Measurements from ENCODE around the gene NCEH1.
"Not testable (repeated sequence)": the region's sequence is repeated elsewhere in the genome, so short reads cannot be mapped to it uniquely, and the experiment has no call there.

The NCEH1 gene, protein sequence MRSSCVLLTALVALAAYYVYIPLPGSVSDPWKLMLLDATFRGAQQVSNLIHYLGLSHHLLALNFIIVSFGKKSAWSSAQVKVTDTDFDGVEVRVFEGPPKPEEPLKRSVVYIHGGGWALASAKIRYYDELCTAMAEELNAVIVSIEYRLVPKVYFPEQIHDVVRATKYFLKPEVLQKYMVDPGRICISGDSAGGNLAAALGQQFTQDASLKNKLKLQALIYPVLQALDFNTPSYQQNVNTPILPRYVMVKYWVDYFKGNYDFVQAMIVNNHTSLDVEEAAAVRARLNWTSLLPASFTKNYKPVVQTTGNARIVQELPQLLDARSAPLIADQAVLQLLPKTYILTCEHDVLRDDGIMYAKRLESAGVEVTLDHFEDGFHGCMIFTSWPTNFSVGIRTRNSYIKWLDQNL

DNA sequence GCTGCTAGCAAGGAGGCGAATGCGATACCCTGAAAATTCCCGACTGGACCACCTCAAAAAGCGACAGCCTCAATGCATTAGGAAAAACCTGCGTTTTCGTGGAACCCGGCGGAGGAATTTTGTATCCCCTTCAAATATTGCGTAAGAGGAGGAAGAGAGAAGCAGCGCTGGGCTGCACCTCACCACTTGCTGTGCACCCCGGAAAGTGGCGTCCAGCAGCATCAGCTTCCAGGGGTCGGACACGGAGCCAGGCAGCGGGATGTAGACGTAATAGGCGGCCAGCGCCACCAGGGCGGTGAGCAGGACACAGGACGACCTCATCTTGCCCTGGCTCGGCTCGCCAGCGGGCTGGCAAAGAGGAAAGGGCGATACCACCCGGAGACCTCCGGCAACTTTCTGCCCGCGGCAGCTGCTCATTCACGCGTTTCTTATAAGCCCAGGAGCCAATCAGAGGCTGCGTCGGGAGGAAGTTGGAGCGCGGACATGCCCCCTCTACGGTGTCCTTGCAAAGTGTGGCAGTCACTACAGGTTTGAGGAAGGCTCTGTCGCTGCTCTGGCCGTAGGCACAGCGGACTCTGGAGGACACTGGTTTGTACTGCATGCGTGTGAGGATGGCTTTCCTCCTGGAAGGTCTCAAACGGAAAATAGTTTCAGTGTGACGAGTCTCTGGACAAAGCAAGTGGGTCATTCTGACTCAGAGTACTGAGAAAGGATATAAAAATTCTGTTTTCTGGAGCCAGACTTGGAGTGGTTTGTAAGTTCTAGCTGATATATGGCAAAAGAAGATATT, at the start of gene NCEH1:
NCEH1 (minus strand) TSS at position 404 of the 790 bp plus-strand sequence; CDS start at position 321, 83 bp downstream.
- DNase-seq: peak; percentile 98

DNA sequence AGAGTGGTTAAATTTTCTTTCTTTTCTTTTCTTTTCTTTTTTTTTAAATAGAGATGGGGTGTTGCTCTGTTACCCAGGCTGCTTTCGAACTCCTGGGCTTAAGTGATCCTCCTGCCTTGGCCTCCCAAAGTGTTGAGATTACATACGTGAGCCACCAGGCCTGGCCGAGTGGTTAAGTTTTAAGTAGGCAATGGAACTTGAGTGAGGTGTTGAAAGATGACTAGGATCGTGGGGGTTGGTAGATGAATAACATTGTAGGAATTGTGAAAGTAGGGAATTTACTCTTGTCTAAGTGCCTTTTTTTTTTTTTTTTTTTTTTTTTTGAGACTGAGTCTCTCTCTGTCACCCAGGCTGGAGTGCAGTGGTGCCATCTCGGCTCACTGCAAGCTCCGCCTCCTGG, 49.5 kb upstream of the NCEH1 start:
- DNase-seq: not testable (repeated sequence)

DNA sequence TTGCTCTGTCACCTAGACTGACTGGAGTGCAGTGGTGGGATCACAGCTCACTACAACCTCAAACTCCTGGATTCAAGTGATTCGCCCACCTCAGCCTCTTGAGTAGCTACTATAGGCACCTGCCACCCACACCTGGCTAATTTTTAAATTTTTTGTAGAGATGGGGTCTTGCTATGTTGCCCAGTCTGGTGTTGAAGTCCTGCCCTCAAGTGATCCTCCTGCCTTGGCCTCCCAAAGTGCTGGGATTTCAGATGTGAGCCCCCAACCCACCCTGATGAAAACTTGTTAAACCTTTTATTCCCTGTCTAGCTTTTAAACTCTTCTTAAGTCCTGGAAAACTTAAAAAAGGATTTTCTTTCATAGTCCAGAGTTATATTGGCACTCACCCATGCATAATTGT, 42.3 kb upstream of the NCEH1 start:
- no peak for DNase-seq

DNA sequence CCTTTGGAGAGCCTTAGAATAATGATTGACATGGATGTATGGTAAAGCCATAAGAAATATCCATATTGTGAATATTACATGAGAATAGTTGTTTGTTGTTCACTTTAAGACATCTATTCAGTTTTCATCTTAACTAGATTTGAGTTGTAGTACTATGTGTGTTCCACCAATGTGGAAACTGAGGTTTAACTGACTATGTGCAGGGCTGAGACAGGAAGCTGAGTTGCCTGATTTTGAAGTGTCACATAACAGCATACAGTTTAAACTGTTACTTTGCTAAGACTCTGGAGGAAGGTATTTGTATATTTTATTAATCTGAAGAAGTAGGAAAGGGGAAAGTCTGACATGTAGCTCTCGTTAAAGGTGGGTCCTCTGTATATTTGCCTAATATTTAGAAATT, 41.8 kb upstream of the NCEH1 start:
- no peak for DNase-seq

DNA sequence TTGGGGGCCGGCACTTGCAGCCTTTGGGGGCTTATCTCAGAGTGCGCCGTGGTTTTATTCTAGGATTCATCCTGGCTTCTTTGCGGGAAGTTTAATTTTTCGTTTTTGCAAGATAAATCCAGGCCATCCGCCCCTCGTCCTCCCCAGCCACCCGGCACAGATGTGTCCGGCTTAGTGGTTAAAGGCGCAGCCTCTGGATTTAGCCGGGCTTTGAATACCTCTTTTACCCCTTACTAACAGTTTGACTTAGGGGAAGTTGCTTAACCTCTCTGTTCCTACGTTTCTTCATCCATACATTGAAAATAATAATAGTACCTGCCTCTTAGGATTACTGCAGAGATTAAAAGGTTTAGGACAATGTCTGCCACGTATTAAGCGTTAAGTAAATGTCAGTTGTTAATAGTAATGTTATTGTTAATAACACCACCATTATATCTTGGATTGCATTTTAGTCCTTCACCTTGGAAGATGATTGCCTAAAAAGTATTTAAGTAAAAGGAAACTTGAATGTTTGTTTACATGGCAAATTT, 40.4 kb upstream of the NCEH1 start:
- DNase-seq: peak; percentile 78

DNA sequence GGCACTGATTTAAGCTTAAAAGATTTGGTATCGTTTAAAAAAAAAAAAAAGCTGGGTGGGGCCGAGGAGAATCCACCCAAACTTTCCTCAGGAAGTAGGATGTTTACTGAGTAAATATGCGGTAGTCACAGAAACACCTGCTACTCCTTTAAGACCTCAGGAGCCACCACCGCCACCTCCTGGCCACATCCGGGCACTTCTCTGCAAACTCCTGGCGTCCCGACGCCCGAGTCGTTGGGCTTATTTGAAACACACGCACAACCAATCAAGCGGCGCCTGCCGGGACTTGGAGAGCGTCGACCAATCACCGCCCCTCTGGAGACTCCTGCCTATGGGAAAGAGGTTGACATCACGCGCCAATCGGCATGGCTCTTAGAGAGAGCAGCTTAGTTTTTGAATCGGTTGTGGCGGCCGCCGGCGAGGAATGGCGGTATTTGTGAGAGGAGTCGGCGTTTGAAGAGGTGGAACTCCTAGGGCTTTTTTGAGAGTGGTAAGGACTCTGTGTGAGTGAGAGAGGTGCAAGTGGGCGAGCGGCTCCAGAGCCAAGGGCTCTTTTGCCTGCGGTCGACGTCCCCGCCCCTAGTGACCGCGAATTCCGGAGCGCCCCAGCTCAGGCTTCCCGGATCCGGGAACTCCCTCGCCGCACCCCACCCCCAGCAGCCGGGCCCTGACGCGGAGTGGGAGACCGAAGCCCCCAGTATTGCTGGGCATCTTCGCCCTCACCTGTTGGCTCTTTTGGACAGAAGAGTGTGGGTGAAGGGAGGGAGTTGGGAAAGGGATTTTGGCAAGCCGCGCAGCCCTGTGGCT, 39.7 kb upstream of the NCEH1 start, which contains the start of gene ECT2:
ECT2 (plus strand) TSS at position 359 of the 807 bp plus-strand sequence. CDS start 3,805 bp downstream, outside the sequence.
- peak; percentile 100 for DNase-seq

DNA sequence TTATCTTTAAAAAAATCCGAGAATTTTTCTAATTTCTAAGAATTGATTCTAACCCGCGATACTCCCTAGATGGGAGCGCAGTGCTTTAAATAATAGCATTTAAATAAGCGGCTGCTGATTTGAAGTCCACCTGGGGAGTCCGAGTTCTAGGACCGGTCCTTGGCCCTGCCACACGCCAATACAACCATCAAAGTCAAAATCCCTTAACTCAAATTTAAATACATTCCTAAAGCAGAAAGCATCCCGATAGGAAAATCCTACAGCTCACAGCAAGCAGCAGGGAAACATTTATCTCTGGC, 39.2 kb upstream of the NCEH1 start:
- DNase-seq: no peak

DNA sequence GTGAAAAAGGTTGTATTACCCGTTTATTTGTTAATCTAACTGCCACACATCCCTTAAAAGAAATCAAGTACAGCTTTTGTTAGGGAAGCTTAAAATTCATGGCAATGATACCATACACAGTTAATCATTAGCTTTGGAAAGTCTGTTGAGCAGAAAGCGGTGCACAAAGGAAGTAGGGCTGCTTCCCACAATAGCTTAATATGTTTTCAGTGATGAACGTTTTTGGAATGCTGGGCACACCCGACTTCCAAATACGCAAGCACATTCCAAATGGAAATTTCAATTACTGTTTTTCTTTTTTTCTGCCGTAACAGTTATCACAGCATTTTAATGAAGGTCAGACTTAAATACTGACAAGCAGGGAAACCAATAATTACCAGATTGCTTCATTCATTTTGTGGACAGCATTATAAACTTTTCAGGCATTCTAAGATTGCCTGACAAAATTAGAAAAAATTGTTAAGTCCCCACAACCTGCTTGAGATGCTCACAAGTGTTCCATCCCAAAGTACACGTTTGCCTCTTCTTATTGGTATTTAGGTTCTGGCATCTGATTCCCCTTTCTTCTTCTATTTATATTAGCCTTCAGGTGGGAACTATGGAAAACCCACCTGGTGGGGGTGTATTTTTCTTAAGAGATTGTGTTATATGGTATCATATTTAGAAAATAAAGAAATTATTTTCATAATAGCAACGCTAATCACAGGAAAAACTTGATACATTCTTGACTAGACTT, 38.5 kb upstream of the NCEH1 start:
- no peak for DNase-seq

DNA sequence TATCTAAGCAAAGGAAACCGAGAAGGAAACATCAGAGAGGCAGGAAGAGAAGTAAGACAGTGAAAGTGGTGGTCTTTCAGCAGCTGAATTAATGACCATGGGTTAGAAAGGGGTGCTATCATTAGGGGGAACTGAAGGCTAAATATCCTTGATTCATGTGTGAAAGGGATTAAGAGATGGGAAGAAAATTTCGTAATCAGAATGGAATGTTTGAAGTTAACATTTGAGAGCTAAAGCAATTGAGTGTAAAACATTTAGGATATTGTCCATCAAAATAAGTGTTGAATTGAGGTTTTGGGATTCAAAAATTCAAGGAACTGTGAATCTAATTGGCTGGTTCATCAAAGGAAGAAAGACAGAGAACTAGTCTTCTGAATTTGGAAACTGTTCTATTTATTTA, 35.6 kb upstream of the NCEH1 start:
- no peak for DNase-seq

DNA sequence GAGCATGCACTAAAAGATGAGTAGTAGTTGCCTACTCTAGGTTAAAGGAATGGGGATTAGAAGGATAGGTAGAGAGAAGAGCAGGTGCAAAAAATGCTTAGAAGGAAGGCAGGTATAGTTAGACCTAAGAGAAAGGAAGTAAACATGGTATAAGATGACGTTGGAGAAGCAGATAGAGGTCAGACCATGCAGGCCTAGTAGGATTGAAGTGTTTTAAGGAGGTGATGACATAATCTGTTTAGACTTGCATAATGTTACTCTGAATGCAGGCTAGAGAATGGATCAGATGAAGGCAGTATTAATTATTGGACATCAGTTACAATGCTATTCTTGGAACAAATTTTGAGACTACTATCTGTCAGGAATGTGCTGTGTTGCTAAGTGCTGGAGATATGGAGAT, 28.6 kb upstream of the NCEH1 start:
- no peak for DNase-seq

DNA sequence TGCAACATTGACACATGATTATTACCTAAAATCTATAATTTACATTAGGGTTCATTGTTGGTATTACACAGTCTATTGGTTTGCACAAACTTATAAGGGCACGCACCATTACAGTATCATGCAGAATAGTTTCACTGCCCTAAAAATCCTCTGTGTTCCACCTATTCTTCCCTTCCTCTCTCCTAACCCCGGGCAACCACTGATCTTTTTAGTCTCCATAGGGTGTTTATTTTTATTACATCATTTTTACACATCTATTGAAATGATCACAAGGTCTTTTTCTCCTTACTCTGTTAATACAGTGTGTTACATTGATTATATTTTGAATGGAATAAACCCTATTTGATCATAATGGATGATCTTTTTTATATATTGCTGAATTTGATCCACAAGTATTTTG, 24.1 kb upstream of the NCEH1 start:
- DNase-seq: no peak

DNA sequence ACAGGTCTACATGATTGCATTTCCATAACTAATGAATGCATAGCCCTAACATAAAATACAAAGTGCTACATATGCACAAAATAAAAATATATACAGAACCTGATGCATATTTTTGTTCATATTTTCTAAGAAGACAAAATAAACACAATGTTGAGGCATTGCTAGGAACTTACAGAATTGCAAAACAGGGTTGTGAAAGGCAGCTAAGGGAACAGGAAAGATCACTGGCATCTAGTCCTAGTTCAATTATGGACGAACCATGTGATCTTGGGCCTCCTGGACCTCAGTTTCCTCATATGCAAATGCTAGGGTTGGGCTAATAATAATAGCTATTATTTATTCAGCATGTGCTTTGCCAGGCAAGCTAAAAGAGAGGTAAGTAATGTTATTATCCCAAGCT, 15.5 kb upstream of the NCEH1 start:
- no peak for DNase-seq

DNA sequence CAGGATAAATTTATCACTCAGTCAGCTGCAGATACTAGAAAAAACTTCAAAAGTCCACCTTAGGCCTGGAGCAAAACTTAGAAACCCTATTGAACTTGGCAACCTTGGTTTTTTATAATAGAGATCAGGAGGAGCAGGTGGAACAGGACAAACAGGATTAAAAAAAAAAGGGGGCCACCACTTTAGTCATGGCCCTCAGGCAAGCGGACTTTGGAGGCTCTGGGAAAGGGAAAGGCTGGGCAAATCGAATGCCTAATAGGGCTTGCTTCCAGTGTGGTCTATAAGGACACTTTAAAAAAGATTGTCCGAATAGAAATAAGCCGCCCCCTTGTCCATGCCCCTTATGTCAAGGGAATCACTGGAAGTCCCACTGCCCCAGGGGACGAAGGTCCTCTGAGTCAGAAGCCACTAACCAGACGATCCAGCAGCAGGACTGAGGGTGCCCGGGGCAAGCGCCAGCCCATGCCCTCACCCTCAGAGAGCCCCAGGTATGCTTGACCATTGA, 11.7 kb upstream of the NCEH1 start:
- DNase-seq: not testable (repeated sequence)

DNA sequence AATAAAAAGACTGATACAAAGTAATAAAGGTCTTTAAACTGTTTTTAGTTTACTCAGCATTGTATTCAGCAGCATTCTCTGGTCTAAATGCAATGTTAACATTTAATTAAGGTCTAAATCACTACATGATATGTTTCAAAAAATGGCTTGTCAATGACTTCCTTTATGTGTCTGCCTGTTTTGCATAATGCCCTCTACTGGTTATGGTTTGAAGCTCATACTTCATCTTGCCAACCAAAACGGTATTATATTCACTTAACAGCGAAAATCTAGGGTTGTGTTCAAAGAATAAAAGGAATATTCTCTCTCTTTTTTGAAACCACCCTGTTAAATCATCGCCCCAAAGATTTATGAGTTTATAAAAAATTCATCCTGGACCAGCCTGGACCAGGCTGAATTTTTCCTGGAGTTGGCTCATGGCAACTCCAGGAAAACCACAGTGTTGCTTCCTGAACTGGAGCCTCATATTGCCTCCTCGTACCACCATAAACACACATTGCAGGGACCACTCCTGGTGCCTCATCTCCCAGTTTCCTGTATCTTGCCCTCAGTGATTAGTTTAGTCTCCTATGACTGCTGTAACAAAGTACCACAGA, 6.7 kb upstream of the NCEH1 start:
- peak; percentile 12 for DNase-seq

DNA sequence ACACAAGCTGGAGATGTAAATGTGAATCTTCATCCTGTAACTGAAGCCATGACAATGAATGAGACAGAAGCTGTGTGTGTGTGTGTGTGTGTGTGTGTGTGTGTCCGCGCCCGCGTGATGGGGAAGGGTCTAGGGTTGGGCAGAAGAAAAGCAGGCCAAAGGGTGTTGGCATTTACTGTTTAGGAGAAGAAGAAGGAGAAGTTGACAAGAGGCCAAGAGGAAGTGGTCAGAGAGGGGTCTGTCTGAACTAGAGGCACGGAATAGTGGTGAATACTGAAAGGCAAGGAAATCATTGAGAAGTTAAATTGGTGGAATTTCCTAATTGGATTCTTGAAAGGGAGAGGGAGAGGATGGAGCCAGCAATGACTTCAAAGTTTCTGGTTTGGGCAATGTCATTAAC, 5.6 kb upstream of the NCEH1 start:
- DNase-seq: no peak

DNA sequence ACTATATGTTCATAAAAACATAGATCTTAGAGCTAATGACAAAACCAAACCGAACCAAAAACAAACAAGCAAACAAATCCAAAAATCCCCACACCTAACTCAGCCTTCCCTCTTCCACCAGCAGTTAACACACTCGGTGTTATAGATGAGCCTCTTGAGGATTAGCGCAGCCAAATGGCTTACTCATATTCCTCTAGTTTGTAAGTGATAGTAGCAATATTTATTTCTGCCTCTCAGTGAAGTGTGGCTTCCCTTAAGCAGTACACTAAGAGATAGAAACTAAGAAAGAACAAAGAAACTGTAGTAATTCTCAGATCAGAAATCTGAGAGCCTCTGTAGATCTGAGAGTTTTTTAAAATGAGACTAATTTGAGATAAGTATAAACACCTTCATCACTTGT, 2.4 kb upstream of the NCEH1 start:
- peak; percentile 37 for DNase-seq

DNA sequence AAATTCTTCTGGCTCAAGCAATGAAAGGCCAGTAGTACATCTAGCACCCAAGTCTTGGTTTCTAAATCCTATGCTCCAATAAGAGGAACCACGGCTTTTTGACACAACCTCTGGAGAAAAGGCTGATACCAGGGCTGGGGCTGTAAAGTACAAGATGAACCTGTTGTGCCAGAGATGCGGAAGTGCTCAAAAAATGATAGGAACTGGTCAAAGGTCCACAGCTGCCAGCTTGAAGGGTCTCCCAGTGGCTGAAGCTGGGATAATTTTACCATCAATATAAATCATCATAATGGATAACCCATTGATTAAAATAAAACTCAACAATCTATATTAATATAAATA, 558 bp upstream of the NCEH1 start:
- peak; percentile 49 for DNase-seq

DNA sequence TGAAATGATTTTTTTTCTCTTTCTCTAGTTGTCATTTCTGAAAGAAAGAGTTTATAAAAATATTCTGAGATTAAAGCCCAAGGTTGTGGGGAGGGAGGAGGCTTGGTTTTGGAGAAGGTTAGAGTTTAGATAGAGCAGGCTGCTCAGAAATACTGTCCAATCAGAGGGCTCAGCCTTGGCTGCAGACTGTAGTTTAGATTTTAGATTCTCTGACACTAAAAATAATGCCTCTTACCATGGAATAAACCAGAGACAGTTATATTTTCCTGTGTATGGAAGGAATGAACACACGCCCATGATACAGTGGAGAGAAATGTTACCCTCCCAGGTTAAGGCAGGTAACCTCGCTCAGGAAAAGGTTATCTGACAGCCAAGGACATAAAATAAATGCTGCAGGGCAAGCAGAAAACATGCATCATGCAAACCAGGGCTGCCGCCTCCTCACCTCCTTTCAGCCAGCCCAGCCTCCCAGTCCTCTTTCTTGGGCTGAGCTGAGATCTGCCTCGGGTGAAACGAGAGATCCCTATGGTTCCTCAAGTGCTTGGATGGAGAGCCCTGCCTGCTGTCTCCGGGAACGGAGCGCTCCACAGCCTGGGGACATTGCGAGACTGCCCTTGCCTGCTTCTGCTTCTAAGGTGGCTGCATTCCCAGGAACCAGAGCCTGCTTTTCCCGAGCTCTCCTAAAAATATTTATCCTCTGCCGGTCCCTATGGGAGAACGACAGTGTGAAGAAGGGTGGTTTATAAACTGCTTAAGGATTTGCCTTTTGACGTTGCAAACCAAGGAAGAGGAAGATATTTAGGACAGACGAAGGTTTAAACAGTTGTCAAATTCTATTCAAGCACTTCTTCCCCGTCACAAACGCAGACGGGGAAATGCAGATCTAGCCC, 848 bp downstream of the NCEH1 start:
- peak; percentile 48 for DNase-seq

DNA sequence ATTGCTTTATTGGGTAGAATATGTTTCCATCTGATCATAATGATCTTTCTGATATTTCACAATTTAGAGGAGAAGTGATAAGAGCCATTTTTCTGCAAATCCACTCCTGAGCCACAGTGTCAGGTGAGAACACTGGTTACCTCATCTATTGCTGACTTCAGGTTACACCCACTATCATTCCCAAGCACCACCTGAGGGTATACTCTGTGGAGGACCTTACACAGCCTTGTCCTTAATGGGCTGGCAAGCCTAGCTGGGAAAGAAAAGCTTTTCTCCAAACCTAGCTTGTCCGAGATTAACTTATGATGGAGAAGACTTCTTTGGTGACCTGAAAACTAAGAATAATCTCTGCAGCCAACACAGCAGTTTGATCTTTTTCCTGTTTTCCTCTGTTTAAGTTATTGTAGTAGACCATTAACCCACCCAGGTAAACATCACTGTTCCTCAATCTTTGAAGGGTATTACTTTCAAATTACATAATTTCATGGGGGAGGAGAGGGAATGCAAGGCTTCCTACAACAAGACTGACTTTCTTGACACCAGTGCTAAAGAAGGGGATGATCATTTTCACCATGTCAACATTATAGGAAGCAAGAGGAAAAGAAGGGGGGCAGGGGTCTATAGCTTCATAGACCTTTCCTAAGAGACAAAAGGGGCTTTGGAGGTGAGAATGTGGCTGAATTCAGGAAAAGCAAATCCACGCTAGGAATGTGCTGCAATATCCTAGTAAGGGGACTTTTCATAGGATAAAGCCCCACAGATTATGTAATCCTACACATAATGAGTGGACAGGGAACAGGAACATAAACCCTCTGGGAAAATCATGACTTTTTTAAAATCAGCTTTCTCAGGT, 1.7 kb downstream of the NCEH1 start:
- DNase-seq: no peak

DNA sequence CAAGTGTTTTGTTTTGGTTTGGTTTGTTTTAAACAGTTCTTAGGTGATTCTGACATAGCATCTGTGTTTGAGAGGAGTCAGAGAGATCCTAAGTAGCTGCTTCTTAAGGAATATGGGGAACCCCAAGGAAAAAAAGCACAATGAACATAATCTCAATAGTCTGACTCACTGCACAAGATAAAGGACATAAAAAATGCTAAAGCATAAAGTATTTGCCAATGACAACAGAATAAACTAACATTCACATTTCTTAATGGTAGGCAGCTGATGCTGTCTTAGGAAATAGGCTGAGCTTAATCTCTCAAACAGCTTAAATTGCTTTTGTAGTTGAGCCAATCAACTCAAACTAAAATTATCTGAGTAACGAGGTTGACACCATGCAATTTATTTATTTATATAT, 2.9 kb downstream of the NCEH1 start:
- no peak for DNase-seq

All from NCI-H82 (cell line).